Activated CD4-positive, alpha-beta T cell treated with anti-CD3 and anti-CD28 coated beads, Interleukin-2, Interleukin-4, amounts not matched to agents 100 ng/mL and 50 ng/mL, durations not matched to agents 16 hours and 8 hours (primary cell): ENCODE results near the gene CEP19.

ENCODE experiments used
- DNase-seq: peaks from one replicate; pipeline ENCODE4 v3.0.0-alpha.2; 2020; ENCODE audit warnings: low spot score

Gene CEP19

DNA sequence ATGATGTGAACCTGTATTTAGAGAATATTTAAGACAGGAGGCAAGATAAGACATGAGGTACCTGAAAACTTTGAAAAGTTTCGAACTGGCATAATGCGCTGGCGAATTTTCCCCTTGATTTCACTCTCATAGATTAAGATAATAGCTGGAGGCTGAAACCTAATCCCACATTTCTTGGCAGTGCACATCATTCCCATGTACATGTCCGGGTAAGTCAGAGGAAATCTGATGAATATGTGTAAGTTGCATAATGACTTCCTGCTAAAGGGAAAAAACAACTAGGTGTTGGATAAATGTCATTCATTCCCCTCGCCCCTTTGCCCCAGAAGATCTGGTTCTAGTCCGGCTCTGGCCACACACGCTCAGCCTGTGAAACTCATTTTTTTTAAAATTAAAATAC, 3.6 kb downstream of the CEP19 start:
- no peak for DNase-seq

DNA sequence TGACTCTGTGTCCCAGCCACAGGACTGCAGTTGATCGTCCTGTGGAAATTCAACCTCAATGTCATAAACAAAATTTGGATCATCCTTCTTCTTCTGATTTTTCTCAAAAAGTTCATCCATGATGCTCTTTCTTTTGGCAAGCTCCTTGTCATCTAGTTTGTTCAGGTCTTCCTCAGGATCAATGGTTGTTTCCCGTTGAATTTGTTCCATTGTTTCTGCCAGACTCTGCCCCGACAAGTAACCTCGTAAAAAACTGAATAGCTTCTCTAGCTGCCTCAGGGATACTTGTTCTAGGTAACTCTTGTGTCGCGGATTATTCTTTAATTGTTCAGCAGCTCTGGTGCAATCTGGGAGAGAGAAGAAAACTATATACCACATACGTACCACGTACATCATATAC, 4.5 kb downstream of the CEP19 start:
- DNase-seq = no peak

DNA sequence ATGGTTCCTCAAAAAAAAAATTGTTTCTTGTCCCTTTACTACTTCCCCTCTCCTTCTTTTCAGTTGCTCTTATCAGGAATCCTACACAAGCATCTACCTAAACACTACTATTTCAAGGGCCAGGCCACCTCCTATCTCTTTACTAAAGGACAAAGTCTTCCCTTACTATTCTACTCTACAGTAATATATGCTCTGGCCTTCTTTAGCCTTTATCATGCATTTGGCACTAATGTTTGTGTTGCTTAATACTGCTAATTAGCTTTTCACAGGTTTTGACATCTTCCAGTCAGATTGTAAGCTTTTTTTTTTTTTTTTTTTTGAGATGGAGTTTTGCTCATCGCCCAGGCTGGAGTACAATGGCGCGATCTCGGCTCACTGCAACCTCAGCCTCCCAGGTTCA, 5.3 kb downstream of the CEP19 start:
- no peak for DNase-seq

- DNase-seq = no peak
Measured at GRCh38 chr3:196706327-196706726, 5.7 kb downstream of the CEP19 start.

DNA sequence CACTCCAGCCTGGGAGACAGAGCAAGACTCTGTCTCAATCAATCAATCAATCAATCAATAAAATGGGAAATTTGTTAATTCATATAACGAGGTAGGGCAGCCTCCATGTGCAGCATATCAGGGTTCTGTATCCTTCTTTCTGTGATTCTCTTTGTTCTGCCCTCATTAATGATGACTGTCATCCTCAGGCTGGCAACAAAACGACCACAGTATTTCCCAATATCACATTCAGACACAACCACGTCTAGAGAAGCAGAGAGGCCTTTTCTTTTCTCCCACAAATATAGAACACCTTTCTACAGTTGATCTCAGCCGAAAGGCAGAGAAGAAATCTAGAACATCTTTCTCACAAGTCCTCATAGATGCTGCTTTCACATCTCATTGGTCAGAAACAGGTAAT, 11.2 kb downstream of the CEP19 start:
- no peak for DNase-seq

DNA sequence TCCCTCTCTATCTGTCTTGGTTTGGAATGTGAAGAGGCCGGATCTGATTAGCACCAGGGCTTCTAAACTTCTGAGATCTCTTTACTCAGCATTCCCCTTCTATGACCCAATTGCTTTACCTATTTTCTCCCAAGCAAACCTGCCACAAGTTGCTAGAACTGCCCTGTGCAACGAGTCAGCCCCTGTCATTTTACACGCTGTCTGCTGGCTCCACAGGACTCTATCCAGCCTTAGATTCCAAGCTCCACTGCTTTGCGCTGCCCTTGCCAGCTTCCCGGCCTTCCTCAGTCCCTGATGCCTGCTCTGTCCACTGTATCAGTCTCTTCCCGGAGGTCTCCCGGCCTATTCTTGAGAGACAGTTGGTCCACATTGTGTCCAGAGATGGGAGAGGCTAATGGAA, 12.3 kb downstream of the CEP19 start:
- no peak for DNase-seq

DNA sequence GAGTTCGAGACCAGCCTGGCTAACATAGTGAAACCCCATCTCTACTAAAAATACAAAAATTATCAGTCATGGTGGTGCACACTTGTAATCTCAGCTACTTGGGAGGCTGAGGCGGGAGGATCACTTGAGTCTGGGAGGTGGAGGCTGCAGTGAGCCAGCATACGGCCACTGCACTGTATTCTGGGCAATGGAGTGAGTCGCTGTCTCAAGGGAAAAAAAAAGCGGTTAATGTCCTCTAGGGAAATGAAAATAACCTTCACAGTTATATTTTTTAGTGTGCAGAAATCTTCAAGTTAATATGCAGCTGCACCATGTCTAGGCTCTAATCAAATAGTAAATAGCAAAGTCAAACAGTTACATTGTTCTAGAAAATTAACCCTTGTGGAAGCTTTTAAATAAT, 14.8 kb downstream of the CEP19 start:
- no peak for DNase-seq

DNA sequence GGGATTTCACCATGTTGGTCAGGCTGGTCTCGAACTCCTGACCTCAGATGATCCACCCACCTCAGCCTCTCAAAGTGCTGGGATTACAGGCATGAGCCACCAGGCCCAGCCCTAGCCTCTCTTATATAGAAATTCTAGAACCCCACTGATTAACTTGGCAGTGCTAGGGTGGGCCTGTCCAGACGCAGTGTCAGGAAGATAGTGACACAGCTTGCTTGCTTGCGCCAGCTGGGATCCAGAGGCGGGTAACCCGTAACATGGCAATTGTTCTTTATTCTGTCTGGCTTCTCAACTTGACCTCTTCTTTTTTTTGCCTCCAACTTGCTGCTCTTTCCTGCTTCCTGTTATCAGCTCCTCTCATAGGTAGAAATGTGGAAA, 16.2 kb downstream of the CEP19 start:
- no peak for DNase-seq

GRCh38 chr3:196694941-196695848, 16.9 kb downstream of the CEP19 start:
- no peak for DNase-seq

- DNase-seq = no peak
Measured at GRCh38 chr3:196694202-196694638, 17.8 kb downstream of the CEP19 start.

DNA sequence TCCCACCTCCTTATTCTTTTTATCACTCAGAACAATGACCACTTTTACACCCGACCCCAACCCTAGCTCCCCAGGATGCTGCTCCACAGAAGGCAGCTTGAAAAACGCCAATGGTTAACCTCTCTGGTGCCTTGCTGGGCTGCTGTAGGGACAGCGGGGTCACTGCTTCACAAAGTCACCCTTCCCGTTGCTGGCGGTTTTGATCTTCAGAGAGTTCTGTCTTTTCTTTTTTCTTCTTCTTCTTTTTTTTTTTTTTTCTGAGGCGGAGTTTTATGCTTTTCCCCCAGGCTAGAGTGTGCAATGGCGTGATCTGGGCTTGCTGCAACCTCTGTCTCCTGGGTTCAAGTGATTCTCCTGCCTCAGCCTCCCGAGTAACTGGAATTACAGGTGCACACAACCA, 20.7 kb downstream of the CEP19 start:
- no peak for DNase-seq

- DNase-seq = no peak
Measured at GRCh38 chr3:196689941-196690660, 21.9 kb downstream of the CEP19 start.

- no peak for DNase-seq
Measured at GRCh38 chr3:196688349-196688748, 23.7 kb downstream of the CEP19 start.

- DNase-seq = no peak
Measured at GRCh38 chr3:196686436-196686835, 25.6 kb downstream of the CEP19 start.

GRCh38 chr3:196684548-196685407, 27.3 kb downstream of the CEP19 start:
- peak; percentile 74 for DNase-seq

DNA sequence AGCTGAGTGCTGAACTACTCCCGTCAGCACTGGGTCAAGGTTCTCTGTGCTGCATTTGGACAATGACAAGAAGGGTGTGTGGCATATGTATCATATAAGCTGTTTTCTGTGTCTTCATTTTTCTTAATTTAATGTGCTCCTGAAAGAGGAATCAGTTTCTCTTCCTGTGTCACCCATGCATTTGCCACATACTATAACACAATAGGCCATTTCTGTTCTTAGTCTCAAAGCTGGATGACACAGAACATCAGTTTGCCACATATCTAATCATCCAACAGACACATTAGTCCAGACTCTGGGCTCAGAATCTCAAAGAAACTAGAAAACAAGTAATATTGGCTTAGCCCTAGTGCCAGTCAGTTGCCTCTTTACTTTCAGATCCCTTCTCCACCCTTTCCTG, 34.1 kb downstream of the CEP19 start:
- no peak for DNase-seq

DNA sequence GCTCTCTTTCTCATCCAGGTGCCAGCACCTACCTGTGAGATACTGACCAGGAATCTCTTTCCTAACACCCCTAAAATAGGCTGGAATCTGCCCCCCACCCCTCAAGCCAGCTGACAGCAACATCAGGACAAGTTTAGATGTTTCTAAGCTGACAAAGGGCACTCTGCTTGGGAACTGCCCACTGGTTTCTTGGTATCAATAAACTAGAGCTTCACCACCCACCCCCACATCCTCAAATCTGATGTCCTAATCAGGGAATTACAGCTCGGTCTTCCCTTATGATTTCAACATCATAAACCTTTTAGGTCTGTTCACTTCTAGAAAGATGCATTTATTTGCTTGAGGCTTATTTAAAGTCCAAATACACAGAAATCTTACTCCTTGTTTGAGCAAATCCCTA, 34.7 kb downstream of the CEP19 start:
- no peak for DNase-seq

DNA sequence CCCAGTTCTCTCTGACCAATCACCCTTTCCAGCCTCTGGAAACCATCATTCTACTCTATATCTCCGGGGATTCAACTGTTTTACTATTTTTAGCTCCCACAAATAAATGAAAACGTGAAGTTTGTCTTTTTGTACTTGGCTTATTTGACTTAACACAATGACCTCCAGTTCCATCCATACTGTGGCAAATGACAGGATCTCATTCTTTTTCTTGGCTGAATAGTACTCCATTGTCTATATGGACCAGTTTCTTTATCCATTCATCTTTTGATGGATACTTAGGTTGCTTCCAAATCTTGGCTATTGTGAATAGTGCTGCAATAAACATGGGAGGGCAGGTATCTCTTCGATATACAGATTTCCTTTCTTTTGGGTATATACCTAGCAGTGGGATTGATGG, 38.4 kb downstream of the CEP19 start:
- no peak for DNase-seq

DNA sequence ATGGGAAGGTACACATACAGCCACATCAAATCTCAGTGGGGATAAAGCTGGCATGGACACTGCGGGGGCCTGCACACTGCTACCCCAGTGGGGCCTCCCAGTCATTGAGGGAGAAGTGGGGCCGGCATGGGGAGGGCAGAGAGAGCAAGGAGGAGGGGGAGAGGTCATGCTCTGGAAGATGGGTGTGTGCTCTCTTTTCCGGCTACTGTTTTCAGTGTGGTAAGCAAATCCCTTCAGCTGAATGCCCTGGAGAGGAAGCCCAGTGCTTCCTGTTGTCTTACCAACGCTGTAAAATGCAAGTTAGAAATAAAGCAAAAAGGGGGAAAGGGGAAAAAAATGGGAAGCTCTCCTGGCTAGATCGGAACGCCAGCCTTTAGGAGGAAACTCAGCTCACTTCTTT, 41.7 kb downstream of the CEP19 start:
- no peak for DNase-seq

- DNase-seq = no peak
Measured at GRCh38 chr3:196667056-196667825, 44.8 kb downstream of the CEP19 start.

DNA sequence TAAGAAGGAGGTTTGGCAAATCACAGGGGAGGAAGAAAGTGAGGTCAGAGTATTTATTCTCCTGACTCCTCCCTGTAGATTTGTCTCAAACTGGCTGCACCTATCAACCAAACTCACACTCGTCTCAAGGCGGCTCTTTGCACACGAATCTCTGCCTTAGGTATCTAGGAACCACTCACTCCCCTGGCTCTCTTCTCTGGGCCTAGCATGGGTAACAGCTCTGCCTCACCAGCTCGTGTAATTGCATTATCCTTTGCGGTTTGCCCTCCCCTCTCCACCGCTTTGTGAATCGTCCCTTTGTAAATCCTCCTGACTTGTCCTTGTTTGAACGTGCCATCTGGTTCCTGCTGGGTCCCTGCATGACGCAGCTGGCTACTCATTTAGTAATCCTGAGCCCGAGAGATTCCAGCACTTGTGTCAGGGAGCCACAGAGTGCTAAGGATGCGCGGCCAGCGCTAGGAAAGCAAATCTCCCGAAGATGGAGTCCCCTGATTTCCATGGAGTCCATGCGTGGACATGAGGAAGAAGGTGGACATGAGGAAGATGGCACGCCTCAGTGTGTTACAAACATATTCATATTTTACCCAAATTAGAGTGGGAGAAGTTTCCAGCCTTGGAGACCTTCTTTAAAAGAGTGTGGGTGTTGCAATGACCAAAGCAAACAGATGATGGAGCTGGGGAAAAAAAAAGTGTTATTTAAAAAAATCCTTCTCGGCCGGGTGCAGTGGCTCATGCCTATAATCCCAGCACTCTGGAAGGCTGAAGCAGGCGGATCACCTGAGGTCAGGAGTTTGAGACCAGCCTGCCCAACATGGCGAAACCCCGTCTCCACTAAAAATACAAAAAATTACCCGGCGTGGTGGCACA, 45.8 kb downstream of the CEP19 start:
- DNase-seq = no peak
